NCI-H345 treated with DMSO at 0.1 percent for 48 hours (cell line): ENCODE data around the gene ENDOV.

Experiments used
- DNase-seq: peaks from one replicate; lab custom pipeline; 2025; ENCODE audit not compliant: unreplicated experiment; lab: John Stamatoyannopoulos, UW

The ENDOV gene

GRCh38 chr17:80414508-80414802, 512 bp upstream of the ENDOV start:
- peak; percentile 32 for DNase-seq

GRCh38 chr17:80415626-80416137, 715 bp downstream of the ENDOV start:
- DNase-seq: no peak

GRCh38 chr17:80416260-80416939, 1.4 kb downstream of the ENDOV start:
- DNase-seq: no peak

- no peak for DNase-seq
Observed at GRCh38 chr17:80416940-80417293, 1.9 kb downstream of the ENDOV start.

GRCh38 chr17:80418589-80418988, 3.6 kb downstream of the ENDOV start:
- DNase-seq: no peak

- DNase-seq: no peak
Observed at GRCh38 chr17:80419255-80419654, 4.3 kb downstream of the ENDOV start.

GRCh38 chr17:80421381-80422090, 6.6 kb downstream of the ENDOV start:
- DNase-seq: no peak

- no peak for DNase-seq
Observed at GRCh38 chr17:80422276-80422675, 7.3 kb downstream of the ENDOV start.

GRCh38 chr17:80422981-80423380, 8.0 kb downstream of the ENDOV start:
- no peak for DNase-seq

GRCh38 chr17:80423536-80424225, 8.7 kb downstream of the ENDOV start:
- DNase-seq: no peak

- DNase-seq: no peak
Observed at GRCh38 chr17:80424261-80424660, 9.3 kb downstream of the ENDOV start.

GRCh38 chr17:80424878-80425765, 10.2 kb downstream of the ENDOV start:
- no peak for DNase-seq

- DNase-seq: no peak
Observed at GRCh38 chr17:80425835-80426426, 11.0 kb downstream of the ENDOV start.

GRCh38 chr17:80426671-80427326, 11.8 kb downstream of the ENDOV start:
- DNase-seq: peak; percentile 46

GRCh38 chr17:80427366-80428282, 12.7 kb downstream of the ENDOV start:
- no peak for DNase-seq

GRCh38 chr17:80428363-80428762, 13.4 kb downstream of the ENDOV start:
- no peak for DNase-seq

GRCh38 chr17:80428796-80429195, 13.8 kb downstream of the ENDOV start:
- no peak for DNase-seq

- no peak for DNase-seq
Observed at GRCh38 chr17:80429356-80430275, 14.6 kb downstream of the ENDOV start.
